IMR-90 (cell line): ENCODE data around the gene INF2. TPM values are rescaled to one million over a fixed set of nuclear protein-coding genes. Genes with fewer than 3 reads are reported as not detected.

Experiments
- ATAC-seq: fragments of 200-7000 bp; cut with Tn5 transposase; 2 replicates; pipeline ENCODE4 v1.9.1; 2020; ENCODE audit warnings: low read depth, mild to moderate bottlenecking, moderate library complexity
- BruUV-seq: library from RNA; stranded (reverse); fragments of 400-500 nt; replicated peaks from 2 replicates; lab custom pipeline; 2021; lab: Mats Ljungman, UMichigan
- CTCF ChIA-PET: fragments of 300-600 bp; formaldehyde crosslinking; extraction: SDS; loops from one replicate; lab custom pipeline; 2021; ENCODE audit warnings: antibody characterized with exemption; lab: Yijun Ruan, JAX
- POLR2A ChIA-PET: fragments of 300-600 bp; sonication (Branson Sonifier 250); formaldehyde crosslinking; loops from one replicate; lab custom pipeline; 2022; ENCODE audit warnings: antibody characterized with exemption; ENCODE audit not compliant: unreplicated experiment; lab: Charles Lee
- DNase-seq: peaks from one replicate; pipeline ENCODE4 v3.0.0; 2013
- H2AFZ ChIP-seq: replicated peaks from 2 replicates; pipeline ENCODE3; 2013; ENCODE audit warnings: low read length, mild to moderate bottlenecking; ENCODE audit not compliant: poor library complexity
- H2AK5ac ChIP-seq: 2 replicates; pipeline ENCODE4 v1.6.1; 2013; ENCODE audit warnings: low read depth, low read length, inconsistent platforms
- H2AK9ac ChIP-seq: replicated peaks from 2 replicates; pipeline ENCODE3; 2013; ENCODE audit warnings: mild to moderate bottlenecking, low read depth, low read length, moderate library complexity; ENCODE audit not compliant: poor library complexity
- H2BK120ac ChIP-seq: 2 replicates; pipeline ENCODE4 v1.6.1; 2013; ENCODE audit warnings: low read depth, low read length, inconsistent platforms
- H2BK15ac ChIP-seq: 3 replicates; pipeline ENCODE4 v1.6.1; 2013; ENCODE audit warnings: low read depth, low read length, inconsistent platforms
- H2BK20ac ChIP-seq: 2 replicates; pipeline ENCODE4 v1.6.1; 2013; ENCODE audit warnings: low read depth, mild to moderate bottlenecking, inconsistent platforms, low read length, moderate library complexity
- H2BK5ac ChIP-seq: 2 replicates; pipeline ENCODE4 v1.6.1; 2013; ENCODE audit warnings: mild to moderate bottlenecking, low read depth, low read length, inconsistent platforms; ENCODE audit not compliant: poor library complexity, severe bottlenecking
- H3K14ac ChIP-seq: replicated peaks from 2 replicates; pipeline ENCODE4 v1.6.1; 2013; ENCODE audit warnings: low read depth, low read length, inconsistent platforms
- H3K18ac ChIP-seq: 2 replicates; pipeline ENCODE4 v1.6.1; 2013; ENCODE audit warnings: low read depth, low read length, control low read depth
- H3K23ac ChIP-seq: 2 replicates; pipeline ENCODE4 v1.6.1; 2013; ENCODE audit warnings: low read depth, low read length, inconsistent platforms
- H3K27ac ChIP-seq: 2 replicates; pipeline ENCODE4 v1.5.1; 2013; ENCODE audit warnings: mild to moderate bottlenecking, control low read depth, low read length; ENCODE audit not compliant: insufficient read depth
- H3K27me3 ChIP-seq: 2 replicates; pipeline ENCODE4 v1.6.1; 2013; ENCODE audit warnings: low read length; ENCODE audit not compliant: control insufficient read depth, insufficient read depth
- H3K36me3 ChIP-seq: 2 replicates; pipeline ENCODE4 v1.6.1; 2013; ENCODE audit warnings: low read length, mixed read lengths; ENCODE audit not compliant: control insufficient read depth, insufficient read depth
- H3K4ac ChIP-seq: 2 replicates; pipeline ENCODE4 v1.6.1; 2013; ENCODE audit warnings: low read depth, low read length, inconsistent platforms
- H3K4me1 ChIP-seq: 2 replicates; pipeline ENCODE4 v1.6.1; 2013; ENCODE audit warnings: low read length, mixed read lengths; ENCODE audit not compliant: control insufficient read depth, insufficient read depth
- H3K4me2 ChIP-seq: 2 replicates; pipeline ENCODE4 v1.6.1; 2013; ENCODE audit warnings: low read depth, mild to moderate bottlenecking, control low read depth, low read length, moderate library complexity
- H3K4me3 ChIP-seq: 2 replicates; pipeline ENCODE4 v1.5.1; 2013; ENCODE audit warnings: low read depth, mild to moderate bottlenecking, control low read depth, low read length, moderate library complexity; ENCODE audit not compliant: insufficient read depth
- H3K56ac ChIP-seq: 2 replicates; pipeline ENCODE4 v1.6.1; 2013; ENCODE audit warnings: low read length, inconsistent platforms; ENCODE audit not compliant: insufficient read depth; ENCODE audit errors: extremely low read depth
- H3K79me1 ChIP-seq, 2 experiments: 2 replicates each; pipeline ENCODE4 v1.6.1; 2013; ENCODE audit warnings: low read length in 2 of 2, inconsistent platforms in 1 of 2, low read depth in 1 of 2
- H3K9ac ChIP-seq: 2 replicates; pipeline ENCODE4 v1.6.1; 2013; ENCODE audit warnings: low read depth, low read length, control low read depth
- H3K9me1 ChIP-seq: 2 replicates; pipeline ENCODE4 v1.6.1; 2013; ENCODE audit warnings: low read length, inconsistent platforms; ENCODE audit not compliant: insufficient read depth
- H3K9me3 ChIP-seq: 2 replicates; pipeline ENCODE4 v1.6.1; 2013; ENCODE audit warnings: low read length; ENCODE audit not compliant: control insufficient read depth, insufficient read depth
- H4K20me1 ChIP-seq: 2 replicates; pipeline ENCODE4 v1.6.1; 2013; ENCODE audit warnings: low read length, inconsistent platforms; ENCODE audit not compliant: insufficient read depth
- H4K5ac ChIP-seq: 2 replicates; pipeline ENCODE4 v1.6.1; 2013; ENCODE audit warnings: mild to moderate bottlenecking, low read depth, low read length, control low read depth
- H4K8ac ChIP-seq, 2 experiments: 2 replicates each; pipeline ENCODE4 v1.6.1; 2013; ENCODE audit warnings: low read depth in 2 of 2, low read length in 2 of 2, control low read depth in 1 of 2, inconsistent platforms in 1 of 2
- H4K91ac ChIP-seq: 2 replicates; pipeline ENCODE4 v1.6.1; 2013; ENCODE audit warnings: low read depth, low read length, inconsistent platforms; ENCODE audit not compliant: insufficient read depth
- CHD1 ChIP-seq: IDR thresholded peaks from 2 replicates; pipeline ENCODE4 v1.6.1; 2012; ENCODE audit warnings: low read depth, low read length, improper control_type of control experiment
- ELK1 ChIP-seq: fragments of 150-350 bp; IDR thresholded peaks from 2 replicates; pipeline ENCODE4 v1.6.1; 2016; ENCODE audit warnings: low read depth, mild to moderate bottlenecking, low read length, moderate library complexity, borderline replicate concordance
- FOS ChIP-seq: fragments of 150-350 bp; IDR thresholded peaks from 2 replicates; pipeline ENCODE4 v1.6.1; 2016; ENCODE audit warnings: low read depth, low read length
- MAFK ChIP-seq: IDR thresholded peaks from 2 replicates; pipeline ENCODE4 v1.6.1; 2012; ENCODE audit warnings: low read depth, low read length, improper control_type of control experiment
- MAZ ChIP-seq: IDR thresholded peaks from 2 replicates; pipeline ENCODE4 v1.6.1; 2012; ENCODE audit warnings: low read depth, mild to moderate bottlenecking, low read length, improper control_type of control experiment, moderate library complexity, borderline replicate concordance
- NFE2L2 ChIP-seq: fragments of 150-350 bp; IDR thresholded peaks from 2 replicates; pipeline ENCODE4 v1.6.1; 2016; ENCODE audit warnings: low read depth, mild to moderate bottlenecking, low read length
- POLR2A ChIP-seq: IDR thresholded peaks from 2 replicates; pipeline ENCODE4 v1.6.1; 2012; ENCODE audit warnings: mild to moderate bottlenecking, low read depth, low read length
- RFX5 ChIP-seq: IDR thresholded peaks from 2 replicates; pipeline ENCODE4 v1.8.0; 2012; ENCODE audit warnings: low read depth, mild to moderate bottlenecking, low read length, moderate library complexity
- SMC3 ChIP-seq: fragments of 150-350 bp; IDR thresholded peaks from 2 replicates; pipeline ENCODE4 v1.6.1; 2016; ENCODE audit warnings: low read depth, mild to moderate bottlenecking, antibody characterized with exemption, low read length, moderate library complexity
- WGBS, 2 experiments: methylation state at CpG; one replicate each; pipeline versions ENCODE4 v1.1.5 to v1.1.7; 2013; ENCODE audit warnings: missing lambda C conversion rate in 2 of 2; ENCODE audit not compliant: insufficient read length in 1 of 2; ENCODE audit errors: extremely low coverage in 2 of 2; 5-methylcytosine and 5-hydroxymethylcytosine counted together
- dilution Hi-C: fragments of 300-500 bp; cut with HindIII; formaldehyde crosslinking; loops from one replicate; pipeline ENCODE4 v1.14.3; 2018; ENCODE audit warnings: low sequenced_read_pairs; ENCODE audit not compliant: unreplicated experiment
- in situ Hi-C: fragments of 300-500 bp; cut with MboI; formaldehyde crosslinking; loops from 3 replicates; pipeline ENCODE4 v1.14.3; 2019; ENCODE audit warnings: low sequenced_read_pairs, inconsistent platforms, mixed read lengths
- intact Hi-C: fragments of 100-400 bp; cut with micrococcal nuclease; formaldehyde crosslinking; loops from 2 replicates; pipeline ENCODE4 v1.10.0; 2022
- polyA plus RNA-seq, 3 experiments: library from polyadenylated mRNA; depleted of rRNA; stranded (reverse); fragments of >200 nt; gene quantifications; 2 replicates each; pipeline ENCODE4 v1.2.3, GENCODE V29; 2012; ENCODE audit warnings: low replicate concordance in 1 of 3
- total RNA-seq: library from RNA; depleted of rRNA; stranded (reverse); fragments of >200 nt; gene quantifications from 2 replicates; pipeline ENCODE4 v1.2.3, GENCODE V29; 2012
- TF ChIP-seq, protein P1 (sequence below): fragments of 150-350 bp; IDR thresholded peaks from 2 replicates; pipeline ENCODE4 v1.6.1; 2017; ENCODE audit warnings: mild to moderate bottlenecking, antibody characterized with exemption, low read length, low read depth

The INF2 gene
- total and polyA plus RNA-seq, 2 of the 4 experiments (the other 2 are of a cell fraction): 16.8 to 62.1 TPM

DNA sequence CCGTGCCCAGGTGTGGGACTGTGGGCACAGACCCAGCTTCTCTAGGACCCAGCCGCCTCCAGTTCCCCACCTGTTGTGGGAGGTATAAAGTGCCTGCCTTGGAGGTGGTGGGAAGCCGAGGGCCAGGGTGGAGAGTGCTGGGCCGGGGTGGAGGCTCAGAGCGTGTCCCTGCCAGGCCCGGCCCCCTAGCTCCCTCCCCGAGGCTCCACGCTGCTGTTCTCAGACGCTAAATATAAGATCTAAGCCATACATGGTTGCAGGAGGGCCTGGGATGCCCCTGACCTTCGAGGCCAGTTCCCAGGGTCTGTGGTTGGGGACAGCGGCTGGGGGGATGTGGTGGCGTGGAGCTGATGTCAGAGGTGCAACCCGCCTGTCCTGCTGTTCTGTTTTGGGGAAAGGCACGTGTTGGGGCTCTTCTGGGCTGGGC lies 10.8 kb downstream of the INF2 start:
- Histone ChIP-seq H4K91ac (no peak overlapping the region), H3K9ac (no peak overlapping the region), H2AK5ac (no peak overlapping the region), H2BK5ac (no peak overlapping the region), H2AFZ (peak overlapping the region; percentile 14), H2BK15ac (no peak overlapping the region), H4K5ac (no peak overlapping the region), H3K4me3 (no peak overlapping the region), H3K79me1 (peaks cover 12 to 83% of the 10 kb centered on the region in 2 experiments), H4K20me1 (peaks cover 77% of the 10 kb centered on the region), H2AK9ac (peak overlapping the region; percentile 28), H3K9me3 (no peaks in the 10 kb centered on the region), H3K14ac (no peak overlapping the region), H3K36me3 (peaks cover 57% of the 10 kb centered on the region), H2BK20ac (no peak overlapping the region), H2BK120ac (no peak overlapping the region), H3K27ac (no peak overlapping the region), H3K4ac (no peak overlapping the region), H3K18ac (no peak overlapping the region), H3K56ac (no peak overlapping the region), H3K4me1 (peaks cover 15% of the 10 kb centered on the region), H3K27me3 (no peaks in the 10 kb centered on the region), H3K23ac (no peak overlapping the region), H3K4me2 (no peak overlapping the region), H4K8ac (no peak overlapping the region), H3K9me1 (no peaks in the 10 kb centered on the region; the same call in 1 of the 2 replicates)
- intact Hi-C loops (no loop called here), in situ Hi-C loops (no loop called here), dilution Hi-C loops (no loop called here)
- WGBS, 2 experiments: 72% methylated on average over 10 of the region's 14 CpGs; no CpG with 5 or more reads in 1 of the 2 experiments
- no TSS peak for BruUV-seq
- DNase-seq: no peak
- ChIA-PET CTCF (no interaction called here), POLR2A (interaction anchor here (0.6 kb wide), 1 partner anchor 52 kb away, joined by 3 read pairs; no protein-coding TSS in a partner anchor)
- no peak for ATAC-seq
- no peak for TF ChIP-seq POLR2A
- TF ChIP-seq ELK1: no peak
- TF ChIP-seq, protein P1, sequence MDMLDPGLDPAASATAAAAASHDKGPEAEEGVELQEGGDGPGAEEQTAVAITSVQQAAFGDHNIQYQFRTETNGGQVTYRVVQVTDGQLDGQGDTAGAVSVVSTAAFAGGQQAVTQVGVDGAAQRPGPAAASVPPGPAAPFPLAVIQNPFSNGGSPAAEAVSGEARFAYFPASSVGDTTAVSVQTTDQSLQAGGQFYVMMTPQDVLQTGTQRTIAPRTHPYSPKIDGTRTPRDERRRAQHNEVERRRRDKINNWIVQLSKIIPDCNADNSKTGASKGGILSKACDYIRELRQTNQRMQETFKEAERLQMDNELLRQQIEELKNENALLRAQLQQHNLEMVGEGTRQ: no peak
- no peak for TF ChIP-seq MAFK
- no peak for TF ChIP-seq RFX5
- TF ChIP-seq CHD1: no peak
- no peak for TF ChIP-seq FOS
- no peak for TF ChIP-seq SMC3
- TF ChIP-seq NFE2L2: no peak
- TF ChIP-seq MAZ: no peak
